ENCODE measurements around the gene PTBP3. TPM values are rescaled to one million over a fixed set of nuclear protein-coding genes. Genes with fewer than 3 reads are reported as not detected.

Gene PTBP3
- polyA plus RNA-seq, 1 donor from 2014 or later, result 36.1 TPM

GRCh38 chr9:112174965-112175795 is 158.2 kb downstream of the PTBP3 start, which contains the start of gene SUSD1:
SUSD1 (minus strand) TSS chr9:112175297; CDS start chr9:112175235, 62 bp downstream.
- no peaks in the 10 kb centered on the region for H3K9me3 ChIP-seq (ENCODE audit: low read length)
- no peak within 1 kb of the TSS for H3K4me2 ChIP-seq (ENCODE audit: low read length)
- no peaks in the 10 kb centered on the region for H3K36me3 ChIP-seq (ENCODE audit: insufficient read depth, low read length)
- no peaks in the 10 kb centered on the region for H3K79me2 ChIP-seq (replicated peaks; ENCODE audit: insufficient read depth, low read length)
- H3K4me3 ChIP-seq (ENCODE audit: low read length), result peak within 1 kb of the TSS; percentile 63
- H3K27ac ChIP-seq (ENCODE audit: low read length), result no peak within 1 kb of the TSS
- H2AFZ ChIP-seq (ENCODE audit: low read depth, low read length), result peak within 1 kb of the TSS; percentile 45
- TF ChIP-seq POLR2AphosphoS5 (IDR thresholded peaks at IDR 0.05), result no peak
- no peak for TF ChIP-seq RAD21 (conservative IDR thresholded peaks at IDR 0.05)
- no peak for TF ChIP-seq MXI1 (conservative IDR thresholded peaks at IDR 0.05; ENCODE audit: poor library complexity, severe bottlenecking)
- TF ChIP-seq, protein P1, sequence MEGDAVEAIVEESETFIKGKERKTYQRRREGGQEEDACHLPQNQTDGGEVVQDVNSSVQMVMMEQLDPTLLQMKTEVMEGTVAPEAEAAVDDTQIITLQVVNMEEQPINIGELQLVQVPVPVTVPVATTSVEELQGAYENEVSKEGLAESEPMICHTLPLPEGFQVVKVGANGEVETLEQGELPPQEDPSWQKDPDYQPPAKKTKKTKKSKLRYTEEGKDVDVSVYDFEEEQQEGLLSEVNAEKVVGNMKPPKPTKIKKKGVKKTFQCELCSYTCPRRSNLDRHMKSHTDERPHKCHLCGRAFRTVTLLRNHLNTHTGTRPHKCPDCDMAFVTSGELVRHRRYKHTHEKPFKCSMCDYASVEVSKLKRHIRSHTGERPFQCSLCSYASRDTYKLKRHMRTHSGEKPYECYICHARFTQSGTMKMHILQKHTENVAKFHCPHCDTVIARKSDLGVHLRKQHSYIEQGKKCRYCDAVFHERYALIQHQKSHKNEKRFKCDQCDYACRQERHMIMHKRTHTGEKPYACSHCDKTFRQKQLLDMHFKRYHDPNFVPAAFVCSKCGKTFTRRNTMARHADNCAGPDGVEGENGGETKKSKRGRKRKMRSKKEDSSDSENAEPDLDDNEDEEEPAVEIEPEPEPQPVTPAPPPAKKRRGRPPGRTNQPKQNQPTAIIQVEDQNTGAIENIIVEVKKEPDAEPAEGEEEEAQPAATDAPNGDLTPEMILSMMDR (IDR thresholded peaks at IDR 0.05; ENCODE audit: poor library complexity, severe bottlenecking), result no peak
- no peak for TF ChIP-seq EP300 (conservative IDR thresholded peaks at IDR 0.05; ENCODE audit: poor library complexity, severe bottlenecking)
- no peak for TF ChIP-seq SMC3 (conservative IDR thresholded peaks at IDR 0.05; ENCODE audit: poor library complexity)
- TF ChIP-seq EZH2 (IDR thresholded peaks at IDR 0.05; ENCODE audit: borderline replicate concordance, insufficient read depth, low read length, poor library complexity, severe bottlenecking), result no peak
- no peak for TF ChIP-seq REST (IDR thresholded peaks at IDR 0.05; ENCODE audit: borderline replicate concordance)
- no peak for TF ChIP-seq TAF1 (IDR thresholded peaks at IDR 0.05; ENCODE audit: low read depth)
- H3K9ac ChIP-seq (ENCODE audit: low read length), result peak within 1 kb of the TSS; percentile 47
- no peaks in the 10 kb centered on the region for H4K20me1 ChIP-seq (ENCODE audit: insufficient read depth)
- H3F3A ChIP-seq (ENCODE audit: insufficient read depth, low read length, poor library complexity, severe bottlenecking), result no peaks in the 10 kb centered on the region
- H3K9me2 ChIP-seq (ENCODE audit: insufficient read depth, low read length), result no peaks in the 10 kb centered on the region
- peaks cover 18% of the 10 kb centered on the region for H3K27me3 ChIP-seq (ENCODE audit: insufficient read depth, low read depth, low read length)

GRCh38 chr9:112174222-112174964 is 159.0 kb downstream of the PTBP3 start:
- H3K9me3 ChIP-seq (ENCODE audit: low read length), result no peaks in the 10 kb centered on the region
- no peak overlapping the region for H2AFZ ChIP-seq (ENCODE audit: low read depth, low read length)
- H4K20me1 ChIP-seq (ENCODE audit: insufficient read depth), result no peaks in the 10 kb centered on the region
- no peak overlapping the region for H3K27ac ChIP-seq (ENCODE audit: low read length)
- H3F3A ChIP-seq (ENCODE audit: insufficient read depth, low read length, poor library complexity, severe bottlenecking), result no peaks in the 10 kb centered on the region
- H3K9ac ChIP-seq (ENCODE audit: low read length), result peak overlapping the region; percentile 47
- no peaks in the 10 kb centered on the region for H3K79me2 ChIP-seq (replicated peaks; ENCODE audit: insufficient read depth, low read length)
- no peak overlapping the region for H3K4me2 ChIP-seq (ENCODE audit: low read length)
- no peaks in the 10 kb centered on the region for H3K36me3 ChIP-seq (ENCODE audit: insufficient read depth, low read length)
- peaks cover 18% of the 10 kb centered on the region for H3K27me3 ChIP-seq (ENCODE audit: insufficient read depth, low read depth, low read length)
- peak overlapping the region; percentile 58 for H3K4me3 ChIP-seq (ENCODE audit: low read length)
- no peaks in the 10 kb centered on the region for H3K9me2 ChIP-seq (ENCODE audit: insufficient read depth, low read length)
- TF ChIP-seq RAD21 (conservative IDR thresholded peaks at IDR 0.05) (no peak), TAF1 (IDR thresholded peaks at IDR 0.05; ENCODE audit: low read depth) (no peak), SMC3 (conservative IDR thresholded peaks at IDR 0.05; ENCODE audit: poor library complexity) (no peak), POLR2AphosphoS5 (IDR thresholded peaks at IDR 0.05) (no peak), REST (IDR thresholded peaks at IDR 0.05; ENCODE audit: borderline replicate concordance) (no peak), MXI1 (conservative IDR thresholded peaks at IDR 0.05; ENCODE audit: poor library complexity, severe bottlenecking) (no peak), EZH2 (IDR thresholded peaks at IDR 0.05; ENCODE audit: borderline replicate concordance, insufficient read depth, low read length, poor library complexity, severe bottlenecking) (no peak), EP300 (conservative IDR thresholded peaks at IDR 0.05; ENCODE audit: poor library complexity, severe bottlenecking) (no peak)
- TF ChIP-seq, protein P1 (IDR thresholded peaks at IDR 0.05; ENCODE audit: poor library complexity, severe bottlenecking), result no peak

All from neural cell (in vitro differentiated cells).